Sigmoid colon (tissue), 7 donors: ENCODE measurements around the gene PLBD2. TPM values are rescaled to one million over a fixed set of nuclear protein-coding genes. Genes with fewer than 3 reads are reported as not detected.

Experiments
- DNase-seq: peaks from one replicate; pipeline ENCODE4 v3.0.0-alpha.2; 2019
- H3K27ac ChIP-seq, 4 donors: fragments of 200-600 bp; sonication (generic); one replicate each; pipeline ENCODE4 v1.5.1; 2016 to 2019; ENCODE audit warnings: mild to moderate bottlenecking in 1 of 4
- H3K27me3 ChIP-seq, 3 donors: fragments of 200-600 bp; sonication (generic); one replicate each; pipeline ENCODE4 v1.5.1; 2019; ENCODE audit warnings: mild to moderate bottlenecking in 1 of 3
- H3K36me3 ChIP-seq, 4 donors: fragments of 200-600 bp; sonication (generic); one replicate each; pipeline ENCODE4 v1.5.1; 2016 to 2019
- H3K4me1 ChIP-seq, 4 donors: fragments of 200-600 bp; sonication (generic); one replicate each; pipeline ENCODE4 v1.5.1; 2017 to 2019
- H3K4me3 ChIP-seq, 4 donors: fragments of 200-600 bp; sonication (generic); one replicate each; pipeline ENCODE4 v1.5.1; 2017 to 2019; ENCODE audit warnings: mild to moderate bottlenecking in 2 of 4, moderate library complexity in 1 of 4
- H3K9me3 ChIP-seq, 4 donors: fragments of 200-600 bp in 3 of 4; sonication (generic) in 3 of 4; one replicate each; pipeline versions ENCODE4 v1.5.1 to v1.6.1; 2013 to 2019
- EP300 ChIP-seq, 4 donors: sonication (generic); formaldehyde crosslinking; IDR thresholded peaks; one replicate each; pipeline ENCODE4 v1.6.1; 2017; ENCODE audit warnings: antibody characterized with exemption in 4 of 4
- POLR2A ChIP-seq, 2 donors: fragments of 450-650 bp; IDR thresholded peaks; one replicate each; pipeline ENCODE4 v1.6.1; 2016; ENCODE audit warnings: antibody characterized with exemption in 2 of 2, mild to moderate bottlenecking in 2 of 2, moderate library complexity in 2 of 2
- POLR2AphosphoS5 ChIP-seq, 4 donors: sonication (generic); formaldehyde crosslinking; IDR thresholded peaks; one replicate each; pipeline ENCODE4 v1.6.1; 2017; ENCODE audit warnings: antibody characterized with exemption in 4 of 4
- WGBS, 2 donors: extraction: QIAGEN DNeasy Blood & Tissue Kit; methylation state at CpG; one replicate each; pipeline ENCODE4 v1.1.7; 2013; 5-methylcytosine and 5-hydroxymethylcytosine counted together
- intact Hi-C: fragments of 100-400 bp; cut with DNase I; formaldehyde crosslinking; loops from one replicate; pipeline ENCODE4 v1.15.1; 2023
- polyA plus RNA-seq, 3 donors: library from polyadenylated mRNA; stranded (reverse); fragments of 200-250 nt; gene quantifications; one replicate each; pipeline ENCODE4 v1.2.3, GENCODE V29; 2013
- total RNA-seq, 4 donors: library from RNA; depleted of rRNA; stranded (reverse); fragments of >200 nt; gene quantifications; one replicate each; pipeline ENCODE4 v1.1.0, GENCODE V29; 2016
- TF ChIP-seq, protein P1 (sequence below), 4 experiments: fragments of 450-650 bp in 3 of 4; fragments of 200-600 bp in 1 of 4; IDR thresholded peaks; one replicate each; pipeline ENCODE4 v1.5.1; 2016 to 2019; ENCODE audit warnings: antibody characterized with exemption in 4 of 4, mild to moderate bottlenecking in 3 of 4, moderate library complexity in 2 of 4
- donor health status: healthy with polysubstance abuse.
- donor health status: Bipolar disorder and iron deficiency.
- donor health status: healthy.

The PLBD2 gene
- total and polyA plus RNA-seq, 7 donors: 3.0 to 39.1 (median 14.4) TPM

DNA sequence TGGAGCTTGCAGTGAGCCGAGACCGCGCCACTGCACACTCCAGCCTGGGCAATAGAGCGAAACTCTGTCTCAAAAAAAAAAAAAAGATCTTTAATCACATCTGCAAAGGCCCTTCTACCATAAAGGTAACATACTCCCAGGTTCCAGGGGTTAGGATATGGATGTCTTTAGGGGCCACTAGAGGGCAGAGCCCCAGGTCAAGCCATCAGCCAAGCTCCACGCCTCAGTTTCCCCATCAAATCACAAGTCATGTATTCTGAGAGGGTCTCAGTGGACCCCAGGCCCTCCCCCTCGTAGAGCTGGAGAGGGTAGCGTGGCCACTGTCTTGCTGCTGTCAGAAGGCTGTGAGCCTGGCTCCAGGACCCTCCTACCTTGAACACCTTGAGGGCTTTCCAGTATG is 42.2 kb upstream of the PLBD2 start:
- Histone ChIP-seq H3K4me3 (no peak overlapping the region), H3K9me3 (no peaks in the 10 kb centered on the region), H3K27ac (no peak overlapping the region), H3K27me3 (no peaks in the 10 kb centered on the region), H3K36me3 (peaks cover 6 to 75% (median 22%) of the 10 kb centered on the region in 4 donors), H3K4me1 (no peaks in the 10 kb centered on the region)
- DNase-seq: no peak
- intact Hi-C loops: no loop called here
- TF ChIP-seq, protein P1, sequence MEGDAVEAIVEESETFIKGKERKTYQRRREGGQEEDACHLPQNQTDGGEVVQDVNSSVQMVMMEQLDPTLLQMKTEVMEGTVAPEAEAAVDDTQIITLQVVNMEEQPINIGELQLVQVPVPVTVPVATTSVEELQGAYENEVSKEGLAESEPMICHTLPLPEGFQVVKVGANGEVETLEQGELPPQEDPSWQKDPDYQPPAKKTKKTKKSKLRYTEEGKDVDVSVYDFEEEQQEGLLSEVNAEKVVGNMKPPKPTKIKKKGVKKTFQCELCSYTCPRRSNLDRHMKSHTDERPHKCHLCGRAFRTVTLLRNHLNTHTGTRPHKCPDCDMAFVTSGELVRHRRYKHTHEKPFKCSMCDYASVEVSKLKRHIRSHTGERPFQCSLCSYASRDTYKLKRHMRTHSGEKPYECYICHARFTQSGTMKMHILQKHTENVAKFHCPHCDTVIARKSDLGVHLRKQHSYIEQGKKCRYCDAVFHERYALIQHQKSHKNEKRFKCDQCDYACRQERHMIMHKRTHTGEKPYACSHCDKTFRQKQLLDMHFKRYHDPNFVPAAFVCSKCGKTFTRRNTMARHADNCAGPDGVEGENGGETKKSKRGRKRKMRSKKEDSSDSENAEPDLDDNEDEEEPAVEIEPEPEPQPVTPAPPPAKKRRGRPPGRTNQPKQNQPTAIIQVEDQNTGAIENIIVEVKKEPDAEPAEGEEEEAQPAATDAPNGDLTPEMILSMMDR (IDR thresholded peaks at IDR 0.05): no peak
- TF ChIP-seq POLR2AphosphoS5 (IDR thresholded peaks at IDR 0.05) (no peak), EP300 (IDR thresholded peaks at IDR 0.05) (no peak), POLR2A (IDR thresholded peaks at IDR 0.05) (no peak)
- WGBS, 2 donors: 96% methylated on average over 7 of the region's 7 CpGs

DNA sequence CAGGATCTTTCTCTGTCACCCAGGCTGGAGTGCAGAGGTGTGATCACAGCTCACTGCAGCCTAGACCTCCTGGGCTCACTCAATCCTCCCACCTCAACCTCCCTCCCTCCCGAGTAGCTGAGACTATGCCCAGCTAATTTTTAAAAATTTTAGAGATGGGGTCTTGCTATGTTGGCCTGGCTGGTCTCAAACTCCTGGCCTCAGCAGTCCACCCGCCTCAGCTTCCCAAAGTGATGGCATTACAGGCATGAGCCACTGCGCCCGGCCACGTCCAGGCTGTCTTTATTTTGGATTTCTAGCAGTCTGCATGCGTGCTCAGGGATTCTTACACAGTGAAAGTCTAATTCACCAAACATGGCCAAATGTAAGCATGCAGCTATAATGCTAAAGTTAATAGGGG is 41.3 kb upstream of the PLBD2 start:
- intact Hi-C loops: no loop called here
- Histone ChIP-seq H3K27ac (no peak overlapping the region), H3K27me3 (no peaks in the 10 kb centered on the region), H3K9me3 (no peaks in the 10 kb centered on the region), H3K4me1 (no peaks in the 10 kb centered on the region), H3K36me3 (peaks cover 6 to 80% (median 20%) of the 10 kb centered on the region in 4 donors), H3K4me3 (no peak overlapping the region)
- WGBS, 2 donors: 95 to 96% methylated on average over 6 of the region's 6 CpGs
- TF ChIP-seq EP300 (IDR thresholded peaks at IDR 0.05): no peak
- no peak for TF ChIP-seq POLR2AphosphoS5 (IDR thresholded peaks at IDR 0.05)
- TF ChIP-seq POLR2A (IDR thresholded peaks at IDR 0.05): no peak
- TF ChIP-seq, protein P1 (IDR thresholded peaks at IDR 0.05): no peak
- DNase-seq: no peak

DNA sequence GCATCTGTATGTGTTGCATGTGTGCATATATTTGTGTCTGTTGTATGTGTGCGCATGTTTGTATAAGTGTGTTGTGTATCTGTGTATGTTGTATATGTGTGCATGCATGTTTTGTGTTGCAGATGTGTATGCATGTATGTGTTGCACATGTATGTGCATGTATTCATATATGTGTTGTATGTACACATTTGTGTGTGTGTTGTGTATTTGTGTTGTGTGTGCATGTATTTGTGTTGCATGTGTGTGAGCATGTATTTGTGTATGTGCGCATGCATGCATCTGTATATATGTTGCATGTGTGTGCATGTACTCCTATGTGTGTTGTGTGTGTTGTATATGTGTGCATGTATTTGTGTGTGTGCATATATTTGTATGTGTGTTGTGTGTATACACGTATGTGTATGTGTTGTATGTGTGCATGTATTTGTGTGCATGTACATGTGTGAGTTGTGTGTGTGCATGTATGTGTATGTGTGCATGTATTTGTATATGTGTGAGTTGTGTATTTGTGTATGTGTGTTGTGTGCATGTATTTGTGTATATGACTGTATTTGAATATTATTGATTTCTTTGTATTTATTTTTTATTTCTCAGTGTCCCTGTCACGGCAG is 40.2 kb upstream of the PLBD2 start:
- 94% methylated on average over 4 of the region's 4 CpGs for WGBS, 2 donors
- no peak for DNase-seq
- Histone ChIP-seq H3K4me3 (no peak overlapping the region), H3K9me3 (no peaks in the 10 kb centered on the region), H3K27ac (no peak overlapping the region), H3K27me3 (no peaks in the 10 kb centered on the region), H3K36me3 (peaks cover 6 to 83% (median 20%) of the 10 kb centered on the region in 4 donors), H3K4me1 (no peaks in the 10 kb centered on the region)
- TF ChIP-seq POLR2AphosphoS5 (IDR thresholded peaks at IDR 0.05): no peak
- TF ChIP-seq EP300 (IDR thresholded peaks at IDR 0.05): no peak
- TF ChIP-seq, protein P1 (IDR thresholded peaks at IDR 0.05): no peak
- no peak for TF ChIP-seq POLR2A (IDR thresholded peaks at IDR 0.05)
- intact Hi-C loops: no loop called here

DNA sequence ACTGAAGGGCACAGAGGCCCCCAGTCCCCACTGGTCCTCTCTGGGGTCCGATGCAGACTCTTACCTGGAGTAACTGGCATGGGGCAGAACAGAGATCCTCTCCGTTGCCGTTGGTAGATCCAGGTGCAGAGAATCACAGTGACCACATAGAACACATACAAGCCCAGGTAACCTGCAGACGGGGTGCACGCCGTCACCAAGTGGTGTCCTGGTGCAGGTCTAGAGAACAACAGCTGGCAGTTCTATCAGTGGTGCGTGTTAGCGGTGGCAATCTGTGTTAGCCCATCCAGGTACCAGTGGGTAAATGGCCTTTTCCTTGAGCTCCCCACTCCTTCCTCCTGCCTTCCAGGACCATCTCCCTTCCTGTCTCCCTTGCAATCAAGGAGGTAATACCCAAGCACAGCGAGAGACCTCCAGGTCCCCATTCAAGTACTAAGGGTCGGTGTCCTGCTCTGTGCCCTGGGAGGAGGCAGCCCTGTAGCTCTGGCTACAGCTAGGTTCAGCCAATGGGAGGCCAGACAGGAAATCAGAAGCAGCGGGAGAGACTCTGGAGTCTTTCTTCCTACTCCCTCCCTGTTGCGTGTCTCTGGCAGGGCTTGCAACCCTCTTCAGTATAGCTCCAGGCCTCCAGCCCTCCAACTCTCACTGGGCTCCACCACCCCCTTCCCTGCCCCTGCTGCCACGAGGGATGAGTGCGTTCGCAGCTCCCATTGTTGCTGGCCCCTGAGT is 39.3 kb upstream of the PLBD2 start:
- H3K27ac ChIP-seq: no peak overlapping the region
- H3K4me3 ChIP-seq: no peak overlapping the region
- DNase-seq: no peak
- H3K27me3 ChIP-seq: no peaks in the 10 kb centered on the region
- no peaks in the 10 kb centered on the region for H3K9me3 ChIP-seq
- no peaks in the 10 kb centered on the region for H3K4me1 ChIP-seq
- WGBS, 2 donors: 93 to 98% methylated on average over 15 of the region's 15 CpGs
- peaks cover 6 to 74% (median 20%) of the 10 kb centered on the region in 4 donors for H3K36me3 ChIP-seq
- intact Hi-C loops: no loop called here
- TF ChIP-seq POLR2AphosphoS5 (IDR thresholded peaks at IDR 0.05) (no peak), EP300 (IDR thresholded peaks at IDR 0.05) (no peak), POLR2A (IDR thresholded peaks at IDR 0.05) (no peak)
- TF ChIP-seq, protein P1 (IDR thresholded peaks at IDR 0.05): no peak
